ENCODE data around the gene NUDC.
A peak's percentile ranks its signal among the peaks of the same experiment; 100 is the strongest.

NUDC gene

DNA sequence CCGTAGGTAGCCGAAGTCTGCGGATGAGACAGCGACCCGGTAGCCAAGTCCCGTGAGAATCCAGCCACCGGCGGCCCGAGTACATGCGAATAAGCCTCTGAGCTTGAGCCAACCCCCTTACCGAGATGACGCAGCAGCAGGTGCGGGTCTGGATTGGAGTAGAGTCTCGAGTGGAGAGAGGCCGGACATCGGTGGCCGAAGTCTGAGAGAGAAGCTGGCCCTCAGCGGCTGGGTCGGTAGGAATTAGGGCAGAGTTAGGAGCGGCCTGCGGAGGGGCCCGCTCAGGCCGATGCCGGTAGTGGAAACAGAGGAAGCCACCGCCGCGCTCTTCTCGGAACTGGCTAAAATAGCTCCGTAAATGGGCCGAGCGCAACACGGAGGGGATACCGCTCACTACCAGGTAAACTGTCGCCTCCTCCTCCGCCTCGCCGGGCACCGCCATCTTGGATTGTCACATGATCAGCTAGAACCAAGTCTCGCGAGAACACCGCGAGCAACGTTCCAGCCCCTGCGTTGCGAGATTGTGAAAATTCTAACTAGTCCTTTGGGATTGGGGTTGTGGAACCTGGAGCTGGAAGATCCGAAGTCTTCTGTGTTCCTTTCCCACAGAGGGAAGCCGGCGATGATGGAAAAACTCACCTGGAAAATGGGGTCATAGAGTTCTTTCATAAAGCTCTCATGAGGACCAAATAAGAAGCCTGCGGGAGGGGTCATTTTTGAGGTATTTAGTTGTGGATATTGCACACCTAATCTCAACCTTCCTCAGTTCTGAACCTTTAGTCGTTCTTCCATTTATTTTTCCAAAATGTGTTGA is 21.3 kb upstream of the NUDC start, which contains the start of gene GPATCH3 (continued):
- TF ChIP-seq, protein P1, sequence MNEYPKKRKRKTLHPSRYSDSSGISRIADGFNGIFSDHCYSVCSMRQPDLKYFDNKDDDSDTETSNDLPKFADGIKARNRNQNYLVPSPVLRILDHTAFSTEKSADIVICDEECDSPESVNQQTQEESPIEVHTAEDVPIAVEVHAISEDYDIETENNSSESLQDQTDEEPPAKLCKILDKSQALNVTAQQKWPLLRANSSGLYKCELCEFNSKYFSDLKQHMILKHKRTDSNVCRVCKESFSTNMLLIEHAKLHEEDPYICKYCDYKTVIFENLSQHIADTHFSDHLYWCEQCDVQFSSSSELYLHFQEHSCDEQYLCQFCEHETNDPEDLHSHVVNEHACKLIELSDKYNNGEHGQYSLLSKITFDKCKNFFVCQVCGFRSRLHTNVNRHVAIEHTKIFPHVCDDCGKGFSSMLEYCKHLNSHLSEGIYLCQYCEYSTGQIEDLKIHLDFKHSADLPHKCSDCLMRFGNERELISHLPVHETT (tag by site-specific recombination; IDR thresholded peaks at IDR 0.05), result peak; percentile 88
- no peak for TF ChIP-seq ZNF48 (tag by site-specific recombination; IDR thresholded peaks at IDR 0.05)
- no peak for TF ChIP-seq ZNF16 (tag by site-specific recombination; IDR thresholded peaks at IDR 0.05; ENCODE audit: low read depth)
- no peak for TF ChIP-seq ZNF114 (tag by site-specific recombination; IDR thresholded peaks at IDR 0.05)
- TF ChIP-seq ZNF324 (tag by site-specific recombination; IDR thresholded peaks at IDR 0.05), result peak; percentile 91
- peak; percentile 90 for TF ChIP-seq ZNF394 (tag by site-specific recombination; IDR thresholded peaks at IDR 0.05; ENCODE audit: borderline replicate concordance)
- TF ChIP-seq ZNF768 (tag by site-specific recombination; IDR thresholded peaks at IDR 0.05), result no peak
- TF ChIP-seq ZNF76 (tag by site-specific recombination; IDR thresholded peaks at IDR 0.05; ENCODE audit: borderline replicate concordance, low read depth), result peak; percentile 69; the same call in 1 of the 2 replicates
- TF ChIP-seq KLF1 (tag by site-specific recombination; IDR thresholded peaks at IDR 0.05), result 0 out of 2 replicates have a peak, but pooled peaks have one; percentile 28
- TF ChIP-seq ZNF155 (tag by site-specific recombination; IDR thresholded peaks at IDR 0.05), result no peak

DNA sequence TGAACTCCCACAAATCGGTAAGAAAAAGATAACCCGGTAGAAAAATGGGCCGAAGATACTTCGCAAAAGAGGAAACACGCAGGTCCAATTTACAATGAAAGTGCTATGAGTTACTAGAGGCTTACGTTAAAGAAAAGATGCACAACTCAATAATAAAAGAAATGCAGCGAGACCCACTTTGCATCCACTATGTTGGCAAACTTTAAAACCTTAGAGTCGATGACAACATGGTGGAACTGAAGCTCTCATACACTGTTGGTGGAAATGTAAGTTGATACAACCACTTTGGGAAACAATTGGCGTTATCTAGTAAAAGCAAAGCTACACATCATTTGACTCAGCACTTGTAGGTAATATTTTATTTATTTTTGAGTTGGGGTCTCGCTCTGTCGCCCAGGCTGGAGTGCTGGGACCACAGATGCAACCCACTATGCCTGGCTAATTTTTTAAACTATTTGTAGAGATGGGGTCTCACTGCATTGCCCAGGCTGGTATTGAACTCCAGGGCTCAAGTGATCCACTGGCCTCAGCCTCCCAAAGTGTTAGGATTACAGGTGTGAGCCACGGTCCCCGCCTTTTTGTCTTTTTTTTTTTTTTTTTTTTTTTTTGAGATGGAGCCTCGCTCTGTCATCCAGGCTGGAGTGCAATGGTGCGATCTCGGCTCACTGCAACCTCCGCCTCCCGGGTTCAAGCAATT is 20.6 kb upstream of the NUDC start:
- H3K4me1 ChIP-seq (ENCODE audit: control insufficient read depth, insufficient read depth, low read length), result 0 out of 2 replicates have a peak, but pooled peaks cover 4% of the 10 kb centered on the region
- TF ChIP-seq ZNF133 (tag by site-specific recombination; IDR thresholded peaks at IDR 0.05), result no peak
- no peak for TF ChIP-seq ZNF274 (IDR thresholded peaks at IDR 0.05; ENCODE audit: low read length)
- no peak for TF ChIP-seq ZNF274 (tag by site-specific recombination; IDR thresholded peaks at IDR 0.05; ENCODE audit: borderline replicate concordance)
- TF ChIP-seq ZNF121 (tag by site-specific recombination; IDR thresholded peaks at IDR 0.05), result peak; percentile 85
- no peak for TF ChIP-seq REPIN1 (tag by site-specific recombination; IDR thresholded peaks at IDR 0.05; ENCODE audit: low read depth)
- peaks cover 3 to 27% of the 10 kb centered on the region in 2 experiments; a peak in 2 of 3 replicates for H3K36me3 ChIP-seq (ENCODE audit: control insufficient read depth in 2 of 2, insufficient read depth in 1 of 2, low read length in 2 of 2)
- ChIA-PET CTCF (interaction anchor here (0.6 to 1.4 kb wide), 4 partner anchors 14 to 1026 kb away, joined by 3 to 5 read pairs (median 4); no protein-coding TSS in a partner anchor), POLR2A (interaction anchor here (0.7 to 3.0 kb wide), 15 partner anchors 8 to 178 kb away, joined by 3 to 53 read pairs (median 4); partner anchors contain the start of genes GPN2, NR0B2, NUDC and ZDHHC18)
- H3K9me3 ChIP-seq (ENCODE audit: control insufficient read depth, insufficient read depth, low read depth, low read length), result no peaks in the 10 kb centered on the region
- H3K27ac ChIP-seq (ENCODE audit: extremely low read depth, low read depth, low read length), result peak overlapping the region; percentile 56
- peak overlapping the region; percentile 99 for H3K4me3 ChIP-seq (ENCODE audit: low read depth, low read length)

DNA sequence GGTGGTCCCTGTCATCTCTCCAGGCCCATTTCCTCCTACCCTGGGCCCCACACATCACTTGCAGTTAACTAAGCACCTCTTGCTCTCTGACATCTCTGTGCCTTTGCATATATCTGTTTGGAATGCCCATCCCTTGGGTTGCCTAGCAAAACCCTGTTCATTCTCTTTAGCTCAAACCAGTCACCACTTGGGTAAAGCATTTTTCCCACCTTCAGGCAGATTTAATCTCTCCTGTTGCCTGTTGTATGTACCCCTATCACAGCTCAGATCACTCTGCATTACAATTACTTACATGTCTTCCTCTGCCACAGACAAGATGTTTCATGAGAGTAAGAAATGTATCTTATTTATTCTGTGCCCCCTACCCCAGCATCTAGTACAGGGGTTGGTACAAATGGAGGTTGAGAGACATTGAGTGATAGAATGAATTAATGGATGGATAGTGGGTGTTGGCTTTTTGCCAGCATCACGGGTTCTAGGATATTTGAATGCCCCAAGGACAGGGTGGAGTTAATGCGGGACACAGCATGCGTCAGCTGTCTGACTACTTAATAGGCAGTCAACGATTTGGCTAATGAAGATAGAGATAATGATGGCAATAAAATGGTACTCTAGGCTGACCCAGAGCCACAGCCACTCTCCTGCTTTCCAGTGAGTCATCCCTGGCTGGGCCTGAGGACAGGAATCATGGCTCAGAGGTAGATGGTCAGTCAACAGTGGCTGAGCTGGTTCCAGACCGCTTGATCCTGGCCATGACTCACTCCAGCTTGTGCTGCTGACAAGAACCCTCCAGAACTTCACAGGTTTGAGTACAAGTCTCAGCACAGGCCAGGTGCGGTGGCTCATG is 14.2 kb upstream of the NUDC start:
- no peaks in the 10 kb centered on the region for H3K36me3 ChIP-seq (ENCODE audit: control insufficient read depth in 2 of 2, insufficient read depth in 1 of 2, low read length in 2 of 2)
- CTCF ChIA-PET, result interaction anchor here (0.7 to 1.1 kb wide), 2 partner anchors 28 to 140 kb away, joined by 3 to 4 read pairs; no protein-coding TSS in a partner anchor
- H3K27ac ChIP-seq (ENCODE audit: extremely low read depth, low read depth, low read length), result no peak overlapping the region
- no peaks in the 10 kb centered on the region for H3K9me3 ChIP-seq (ENCODE audit: control insufficient read depth, insufficient read depth, low read depth, low read length)
- H3K4me3 ChIP-seq (ENCODE audit: low read depth, low read length), result no peak overlapping the region
- POLR2A ChIA-PET, result interaction anchor here (0.6 to 2.7 kb wide), 3 partner anchors 8 to 17 kb away, joined by 3 to 11 read pairs (median 4); partner anchors contain the start of genes GPATCH3 and GPN2
- H3K4me1 ChIP-seq (ENCODE audit: control insufficient read depth, insufficient read depth, low read length), result no peaks in the 10 kb centered on the region
- TF ChIP-seq ZNF558 (tag by site-specific recombination; IDR thresholded peaks at IDR 0.05), result no peak
- TF ChIP-seq, protein P2, sequence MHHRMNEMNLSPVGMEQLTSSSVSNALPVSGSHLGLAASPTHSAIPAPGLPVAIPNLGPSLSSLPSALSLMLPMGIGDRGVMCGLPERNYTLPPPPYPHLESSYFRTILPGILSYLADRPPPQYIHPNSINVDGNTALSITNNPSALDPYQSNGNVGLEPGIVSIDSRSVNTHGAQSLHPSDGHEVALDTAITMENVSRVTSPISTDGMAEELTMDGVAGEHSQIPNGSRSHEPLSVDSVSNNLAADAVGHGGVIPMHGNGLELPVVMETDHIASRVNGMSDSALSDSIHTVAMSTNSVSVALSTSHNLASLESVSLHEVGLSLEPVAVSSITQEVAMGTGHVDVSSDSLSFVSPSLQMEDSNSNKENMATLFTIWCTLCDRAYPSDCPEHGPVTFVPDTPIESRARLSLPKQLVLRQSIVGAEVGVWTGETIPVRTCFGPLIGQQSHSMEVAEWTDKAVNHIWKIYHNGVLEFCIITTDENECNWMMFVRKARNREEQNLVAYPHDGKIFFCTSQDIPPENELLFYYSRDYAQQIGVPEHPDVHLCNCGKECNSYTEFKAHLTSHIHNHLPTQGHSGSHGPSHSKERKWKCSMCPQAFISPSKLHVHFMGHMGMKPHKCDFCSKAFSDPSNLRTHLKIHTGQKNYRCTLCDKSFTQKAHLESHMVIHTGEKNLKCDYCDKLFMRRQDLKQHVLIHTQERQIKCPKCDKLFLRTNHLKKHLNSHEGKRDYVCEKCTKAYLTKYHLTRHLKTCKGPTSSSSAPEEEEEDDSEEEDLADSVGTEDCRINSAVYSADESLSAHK (tag by site-specific recombination; IDR thresholded peaks at IDR 0.05), result no peak
- no peak for TF ChIP-seq ZNF140 (tag by site-specific recombination; IDR thresholded peaks at IDR 0.05)
- TF ChIP-seq ZFP69B (tag by site-specific recombination; IDR thresholded peaks at IDR 0.05), result no peak
- TF ChIP-seq, protein P3, sequence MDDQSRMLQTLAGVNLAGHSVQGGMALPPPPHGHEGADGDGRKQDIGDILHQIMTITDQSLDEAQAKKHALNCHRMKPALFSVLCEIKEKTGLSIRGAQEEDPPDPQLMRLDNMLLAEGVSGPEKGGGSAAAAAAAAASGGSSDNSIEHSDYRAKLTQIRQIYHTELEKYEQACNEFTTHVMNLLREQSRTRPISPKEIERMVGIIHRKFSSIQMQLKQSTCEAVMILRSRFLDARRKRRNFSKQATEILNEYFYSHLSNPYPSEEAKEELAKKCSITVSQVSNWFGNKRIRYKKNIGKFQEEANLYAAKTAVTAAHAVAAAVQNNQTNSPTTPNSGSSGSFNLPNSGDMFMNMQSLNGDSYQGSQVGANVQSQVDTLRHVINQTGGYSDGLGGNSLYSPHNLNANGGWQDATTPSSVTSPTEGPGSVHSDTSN (CRISPR knock-in tag; IDR thresholded peaks at IDR 0.05), result no peak
- TF ChIP-seq KLF9 (tag by site-specific recombination; IDR thresholded peaks at IDR 0.05; ENCODE audit: low read depth), result no peak
- TF ChIP-seq, protein P4, sequence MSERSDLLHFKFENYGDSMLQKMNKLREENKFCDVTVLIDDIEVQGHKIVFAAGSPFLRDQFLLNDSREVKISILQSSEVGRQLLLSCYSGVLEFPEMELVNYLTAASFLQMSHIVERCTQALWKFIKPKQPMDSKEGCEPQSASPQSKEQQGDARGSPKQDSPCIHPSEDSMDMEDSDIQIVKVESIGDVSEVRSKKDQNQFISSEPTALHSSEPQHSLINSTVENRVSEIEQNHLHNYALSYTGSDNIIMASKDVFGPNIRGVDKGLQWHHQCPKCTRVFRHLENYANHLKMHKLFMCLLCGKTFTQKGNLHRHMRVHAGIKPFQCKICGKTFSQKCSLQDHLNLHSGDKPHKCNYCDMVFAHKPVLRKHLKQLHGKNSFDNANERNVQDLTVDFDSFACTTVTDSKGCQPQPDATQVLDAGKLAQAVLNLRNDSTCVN (tag by site-specific recombination; optimal IDR thresholded peaks at IDR 0.05), result no peak
